Thoracic aorta (tissue), 2 donors: ENCODE results near the gene TMCO4. TPM values are rescaled to one million over a fixed set of nuclear protein-coding genes. Genes with fewer than 3 reads are reported as not detected.

Experiments
- ATAC-seq: fragments of 150-250 bp; one replicate; pipeline ENCODE4 v1.8.0; 2017; ENCODE audit warnings: low read depth; ENCODE audit not compliant: insufficient number of reproducible peaks, low FRiP score
- DNase-seq: peaks from one replicate; pipeline ENCODE4 v3.0.0-alpha.2; 2020; ENCODE audit warnings: low spot score
- H3K27ac ChIP-seq, 2 donors: fragments of 200-600 bp; sonication (generic); 1 replicate in 1 of 2; 2 replicates in 1 of 2; pipeline ENCODE4 v1.5.1; 2016; ENCODE audit warnings: mild to moderate bottlenecking in 2 of 2, moderate library complexity in 2 of 2
- H3K27me3 ChIP-seq: fragments of 200-600 bp; sonication (generic); replicated peaks from 2 replicates; pipeline ENCODE4 v1.6.0; 2016; ENCODE audit warnings: mild to moderate bottlenecking; ENCODE audit not compliant: insufficient read depth
- H3K36me3 ChIP-seq: fragments of 200-600 bp; sonication (generic); one replicate; pipeline ENCODE4 v1.5.1; 2016
- H3K4me1 ChIP-seq, 2 donors: fragments of 200-600 bp; sonication (generic); 1 replicate in 1 of 2; 2 replicates in 1 of 2; pipeline versions ENCODE4 v1.5.1 to v1.6.0; 2016; ENCODE audit warnings: low read depth in 2 of 2, mild to moderate bottlenecking in 1 of 2; ENCODE audit not compliant: control insufficient read depth in 1 of 2
- H3K4me3 ChIP-seq: fragments of 200-600 bp; sonication (generic); 2 replicates; pipeline ENCODE4 v1.5.1; 2016; ENCODE audit warnings: mild to moderate bottlenecking
- H3K9me3 ChIP-seq: fragments of 200-600 bp; sonication (generic); 2 replicates; pipeline ENCODE4 v1.5.1; 2016
- CTCF ChIP-seq: fragments of 200-600 bp; sonication (generic); IDR thresholded peaks from one replicate; pipeline ENCODE4 v1.5.1; 2019; ENCODE audit warnings: antibody characterized with exemption
- total RNA-seq, 2 donors: library from RNA; depleted of rRNA; stranded (reverse); fragments of >200 nt; gene quantifications; one replicate each; pipeline versions ENCODE4 v1.1.0 to v1.2.3, GENCODE V29; 2016

Gene TMCO4
- total RNA-seq, 2 donors from 2014 or later, result 33.2 to 33.4 TPM

DNA sequence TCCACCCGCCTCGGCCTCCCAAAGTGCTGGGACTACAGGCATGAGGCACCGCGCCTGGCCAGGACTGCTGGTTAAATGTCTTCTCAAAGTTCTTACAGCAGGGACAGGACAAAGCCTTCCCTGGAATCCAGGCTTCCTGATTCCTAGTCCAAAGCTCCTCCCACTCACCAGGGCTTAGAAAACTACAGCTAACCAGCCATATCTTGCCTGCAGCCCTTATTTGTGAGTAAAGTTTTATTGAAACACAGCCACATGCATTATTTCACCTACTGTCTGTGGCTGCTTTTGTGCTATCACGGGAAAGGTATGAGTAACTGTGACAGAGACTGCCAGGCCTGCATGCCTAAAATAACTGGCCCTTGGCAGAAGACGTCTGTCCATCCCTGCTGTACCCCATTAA, 24.4 kb downstream of the TMCO4 start:
- no peaks in the 10 kb centered on the region for H3K27me3 ChIP-seq
- H3K4me3 ChIP-seq, result no peak overlapping the region
- no peaks in the 10 kb centered on the region for H3K9me3 ChIP-seq
- H3K4me1 ChIP-seq, result no peaks in the 10 kb centered on the region
- TF ChIP-seq CTCF, result no peak
- ATAC-seq, result no peak
- H3K27ac ChIP-seq, result no peak overlapping the region
- H3K36me3 ChIP-seq, result peaks cover 36% of the 10 kb centered on the region
- no peak for DNase-seq

GRCh38 chr1:19774180-19774785, 25.4 kb downstream of the TMCO4 start:
- Histone ChIP-seq H3K4me1 (no peaks in the 10 kb centered on the region), H3K4me3 (no peak overlapping the region), H3K36me3 (peaks cover 27% of the 10 kb centered on the region), H3K27me3 (no peaks in the 10 kb centered on the region), H3K27ac (no peak overlapping the region), H3K9me3 (no peaks in the 10 kb centered on the region)
- ATAC-seq, result no peak
- TF ChIP-seq CTCF, result no peak
- DNase-seq, result no peak

DNA sequence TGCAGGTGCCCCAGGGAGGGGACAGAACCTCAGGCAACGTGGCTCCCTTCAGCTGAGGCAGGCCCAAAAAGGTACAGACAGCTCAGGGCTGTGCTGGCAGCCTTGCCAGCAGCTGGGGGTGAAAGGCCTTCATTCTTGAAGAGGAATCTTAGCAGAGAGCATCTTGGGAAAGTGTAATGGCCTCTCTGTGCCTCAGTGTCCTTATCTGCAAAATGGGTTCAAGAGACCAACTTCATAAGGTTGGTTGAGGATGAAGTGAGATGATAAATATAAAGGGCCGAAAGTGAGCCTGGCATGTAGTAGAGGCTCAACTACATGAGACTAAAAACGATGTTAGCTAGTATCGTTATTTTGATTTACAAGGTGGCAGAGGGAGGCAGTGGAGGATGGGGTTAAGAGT, 26.2 kb downstream of the TMCO4 start:
- Histone ChIP-seq H3K27me3 (no peaks in the 10 kb centered on the region), H3K36me3 (peaks cover 19% of the 10 kb centered on the region), H3K27ac (no peak overlapping the region), H3K9me3 (no peaks in the 10 kb centered on the region), H3K4me3 (no peak overlapping the region), H3K4me1 (no peaks in the 10 kb centered on the region)
- ATAC-seq (no peak), DNase-seq (no peak)
- TF ChIP-seq CTCF, result no peak

DNA sequence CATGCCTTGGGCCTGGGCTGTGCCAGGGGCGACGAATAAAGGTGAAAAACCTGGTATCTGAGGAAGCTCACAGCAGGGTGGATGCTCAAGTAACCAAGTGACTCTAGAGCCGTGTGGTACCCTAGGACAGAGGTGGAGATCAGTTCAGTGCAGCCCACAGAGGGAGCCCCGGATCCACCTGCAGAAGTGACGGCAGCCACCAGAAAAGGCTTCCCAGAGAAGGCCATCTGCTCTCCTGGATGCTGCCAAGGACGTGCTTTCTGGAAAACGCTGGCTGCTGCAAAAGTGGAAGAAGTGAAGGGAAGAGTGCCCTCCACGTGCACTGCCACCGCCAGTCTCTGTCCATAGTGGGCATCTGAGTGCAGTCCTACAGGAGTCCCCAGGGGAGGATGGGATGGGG, 27.7 kb downstream of the TMCO4 start:
- H3K27me3 ChIP-seq, result no peaks in the 10 kb centered on the region
- H3K9me3 ChIP-seq, result no peaks in the 10 kb centered on the region
- DNase-seq (no peak), ATAC-seq (no peak)
- H3K4me1 ChIP-seq, result no peaks in the 10 kb centered on the region
- peaks cover 12% of the 10 kb centered on the region for H3K36me3 ChIP-seq
- H3K27ac ChIP-seq, result no peak overlapping the region
- no peak for TF ChIP-seq CTCF
- H3K4me3 ChIP-seq, result no peak overlapping the region

DNA sequence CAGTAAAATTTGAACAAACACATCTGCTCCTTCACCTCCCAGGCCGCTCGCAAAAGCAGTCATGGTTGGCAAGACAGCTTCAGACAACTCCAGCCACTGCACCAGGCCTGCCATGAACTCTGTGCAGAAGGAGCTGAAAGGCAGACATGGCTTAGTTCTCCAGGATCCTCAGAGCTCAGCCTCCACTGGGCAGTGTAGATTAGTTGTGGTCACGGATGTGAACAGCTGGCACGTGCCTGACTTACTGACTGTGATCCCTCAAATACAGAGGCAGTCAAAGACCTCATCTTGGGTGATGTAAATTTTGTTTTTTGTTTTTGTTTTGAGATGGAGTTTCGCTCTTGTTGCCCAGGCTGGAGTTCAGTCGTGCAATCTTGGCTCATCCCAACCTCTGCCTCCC, 28.4 kb downstream of the TMCO4 start:
- no peak for DNase-seq
- TF ChIP-seq CTCF, result no peak
- H3K36me3 ChIP-seq, result peaks cover 12% of the 10 kb centered on the region
- H3K4me3 ChIP-seq, result no peak overlapping the region
- H3K4me1 ChIP-seq, result peaks cover 0 to 4% of the 10 kb centered on the region in 2 donors
- H3K27ac ChIP-seq, result no peak overlapping the region
- no peak for ATAC-seq
- no peaks in the 10 kb centered on the region for H3K9me3 ChIP-seq
- no peaks in the 10 kb centered on the region for H3K27me3 ChIP-seq
